Stomach (tissue), 9 donors: ENCODE measurements around the gene ANP32E. TPM values are rescaled to one million over a fixed set of nuclear protein-coding genes. Genes with fewer than 3 reads are reported as not detected.

Experiments
- DNase-seq, 2 donors: peaks; one replicate each; pipeline versions ENCODE4 v3.0.0 to v3.0.0-alpha.2; 2013 to 2019
- H3K27ac ChIP-seq, 5 donors: fragments of 200-600 bp in 4 of 5; sonication (generic) in 4 of 5; one replicate each; pipeline ENCODE4 v1.5.1; 2013 to 2019; ENCODE audit warnings: mild to moderate bottlenecking in 1 of 5, moderate library complexity in 1 of 5
- H3K27me3 ChIP-seq, 3 donors: fragments of 200-600 bp; sonication (generic); one replicate each; pipeline ENCODE4 v1.5.1; 2017 to 2019; ENCODE audit warnings: mixed run types in 1 of 3
- H3K36me3 ChIP-seq, 4 donors: fragments of 200-600 bp; sonication (generic); 1 replicate in 3 of 4; 2 replicates in 1 of 4; pipeline ENCODE4 v1.5.1; 2016 to 2019
- H3K4me1 ChIP-seq, 4 donors: fragments of 200-600 bp; sonication (generic); one replicate each; pipeline ENCODE4 v1.5.1; 2016 to 2019
- H3K4me3 ChIP-seq, 4 donors: fragments of 200-600 bp; sonication (generic) in 3 of 4; one replicate each; pipeline ENCODE4 v1.5.1; 2016 to 2019; ENCODE audit warnings: mild to moderate bottlenecking in 1 of 4
- H3K9me3 ChIP-seq, 4 donors: fragments of 200-600 bp; sonication (generic); one replicate each; pipeline ENCODE4 v1.5.1; 2016 to 2019
- EP300 ChIP-seq: sonication (generic); formaldehyde crosslinking; IDR thresholded peaks from one replicate; pipeline ENCODE4 v1.6.1; 2017; ENCODE audit warnings: antibody characterized with exemption
- POLR2A ChIP-seq, 4 donors: fragments of 450-650 bp; IDR thresholded peaks; one replicate each; pipeline ENCODE4 v1.6.1; 2016; ENCODE audit warnings: antibody characterized with exemption in 4 of 4, control low read depth in 2 of 4, mild to moderate bottlenecking in 1 of 4, moderate library complexity in 1 of 4
- POLR2AphosphoS5 ChIP-seq, 3 donors: sonication (generic); formaldehyde crosslinking; IDR thresholded peaks; one replicate each; pipeline ENCODE4 v1.6.1; 2016; ENCODE audit warnings: antibody characterized with exemption in 3 of 3
- WGBS, 5 donors: extraction: QIAGEN DNeasy Blood & Tissue Kit in 3 of 5; methylation state at CpG; one replicate each; pipeline versions ENCODE4 v1.1.5 to v1.1.7; 2013 to 2018; 5-methylcytosine and 5-hydroxymethylcytosine counted together
- intact Hi-C: fragments of 100-400 bp; cut with DNase I; formaldehyde crosslinking; loops from one replicate; pipeline ENCODE4 v1.15.1; 2023; ENCODE audit warnings: low total_unique reads
- polyA plus RNA-seq, 3 donors: library from polyadenylated mRNA; stranded (reverse); fragments of 200-250 nt; gene quantifications; one replicate each; pipeline ENCODE4 v1.2.3, GENCODE V29; 2013
- total RNA-seq, 5 donors: library from RNA; depleted of rRNA; stranded (reverse); fragments of >200 nt; gene quantifications; one replicate each; pipeline versions ENCODE4 v1.1.0 to v1.2.3, GENCODE V29; 2014 to 2016
- TF ChIP-seq, protein P1 (sequence below), 7 experiments: fragments of 450-650 bp in 4 of 7; fragments of 200-600 bp in 3 of 7; sonication (generic) in 3 of 7; IDR thresholded peaks; one replicate each; pipeline ENCODE4 v1.5.1; 2016 to 2019; ENCODE audit warnings: antibody characterized with exemption in 7 of 7, control low read depth in 2 of 7, mild to moderate bottlenecking in 1 of 7
- donor health status: healthy with polysubstance abuse.
- donor health status: Bipolar disorder and iron deficiency.
- donor health status: healthy.

Gene ANP32E
- total and polyA plus RNA-seq, 8 donors: 7.0 to 33.2 (median 15.8) TPM

DNA sequence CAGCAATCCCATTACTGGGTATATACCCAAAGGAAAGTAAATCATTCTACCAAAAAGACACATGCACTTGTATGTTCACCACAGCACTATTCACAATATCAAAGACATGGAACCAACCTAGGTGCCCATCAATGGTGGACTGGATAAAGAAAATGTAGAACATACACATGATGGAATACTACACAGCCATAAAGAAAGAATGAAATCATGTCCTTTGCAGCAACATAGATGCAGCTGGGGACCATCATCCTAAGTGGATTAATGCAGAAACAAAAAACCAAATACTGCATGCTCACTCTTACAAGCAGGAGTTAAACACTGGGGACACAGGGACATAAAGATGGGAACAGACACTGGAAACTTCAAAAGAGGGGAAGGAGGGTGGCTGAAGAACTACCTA is 8.7 kb downstream of the ANP32E start:
- Histone ChIP-seq H3K4me3 (no peak overlapping the region), H3K9me3 (no peaks in the 10 kb centered on the region), H3K36me3 (peaks cover 25 to 86% (median 84%) of the 10 kb centered on the region in 4 donors), H3K27ac (no peak overlapping the region), H3K4me1 (no peaks in the 10 kb centered on the region), H3K27me3 (no peaks in the 10 kb centered on the region)
- DNase-seq: no peak
- intact Hi-C loops: no loop called here
- TF ChIP-seq POLR2A (IDR thresholded peaks at IDR 0.05) (no peak), EP300 (no peak), POLR2AphosphoS5 (IDR thresholded peaks at IDR 0.05) (no peak)
- TF ChIP-seq, protein P1, sequence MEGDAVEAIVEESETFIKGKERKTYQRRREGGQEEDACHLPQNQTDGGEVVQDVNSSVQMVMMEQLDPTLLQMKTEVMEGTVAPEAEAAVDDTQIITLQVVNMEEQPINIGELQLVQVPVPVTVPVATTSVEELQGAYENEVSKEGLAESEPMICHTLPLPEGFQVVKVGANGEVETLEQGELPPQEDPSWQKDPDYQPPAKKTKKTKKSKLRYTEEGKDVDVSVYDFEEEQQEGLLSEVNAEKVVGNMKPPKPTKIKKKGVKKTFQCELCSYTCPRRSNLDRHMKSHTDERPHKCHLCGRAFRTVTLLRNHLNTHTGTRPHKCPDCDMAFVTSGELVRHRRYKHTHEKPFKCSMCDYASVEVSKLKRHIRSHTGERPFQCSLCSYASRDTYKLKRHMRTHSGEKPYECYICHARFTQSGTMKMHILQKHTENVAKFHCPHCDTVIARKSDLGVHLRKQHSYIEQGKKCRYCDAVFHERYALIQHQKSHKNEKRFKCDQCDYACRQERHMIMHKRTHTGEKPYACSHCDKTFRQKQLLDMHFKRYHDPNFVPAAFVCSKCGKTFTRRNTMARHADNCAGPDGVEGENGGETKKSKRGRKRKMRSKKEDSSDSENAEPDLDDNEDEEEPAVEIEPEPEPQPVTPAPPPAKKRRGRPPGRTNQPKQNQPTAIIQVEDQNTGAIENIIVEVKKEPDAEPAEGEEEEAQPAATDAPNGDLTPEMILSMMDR (IDR thresholded peaks at IDR 0.05): no peak

DNA sequence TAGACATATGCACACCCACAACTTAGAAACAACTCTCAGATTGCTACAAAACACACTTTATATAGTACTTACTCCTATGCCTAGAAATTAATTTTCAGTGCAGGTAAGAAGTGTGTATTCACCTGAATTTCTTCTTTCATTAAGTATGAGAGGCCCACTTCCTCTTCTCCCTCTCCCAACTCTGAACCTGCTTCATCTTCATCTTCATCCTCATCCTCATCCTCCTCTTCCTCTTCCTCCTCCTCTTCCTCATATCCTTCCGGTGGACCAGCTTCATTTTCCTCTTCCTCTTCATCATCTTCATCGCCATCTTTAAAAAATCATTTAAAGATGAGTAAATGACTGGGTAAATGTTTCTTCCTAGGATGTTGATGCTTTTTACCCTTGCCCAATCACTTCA is 9.4 kb downstream of the ANP32E start:
- Histone ChIP-seq H3K4me1 (no peaks in the 10 kb centered on the region), H3K36me3 (peaks cover 25 to 94% (median 89%) of the 10 kb centered on the region in 4 donors), H3K27me3 (no peaks in the 10 kb centered on the region), H3K4me3 (no peak overlapping the region), H3K9me3 (no peaks in the 10 kb centered on the region), H3K27ac (no peak overlapping the region)
- TF ChIP-seq EP300: no peak
- no peak for TF ChIP-seq POLR2AphosphoS5 (IDR thresholded peaks at IDR 0.05)
- no peak for TF ChIP-seq POLR2A (IDR thresholded peaks at IDR 0.05)
- TF ChIP-seq, protein P1 (IDR thresholded peaks at IDR 0.05): no peak
- intact Hi-C loops: no loop called here
- WGBS, 5 donors: 87 to 98% (median 90%) methylated on average over 2 of the region's 2 CpGs
- no peak for DNase-seq

DNA sequence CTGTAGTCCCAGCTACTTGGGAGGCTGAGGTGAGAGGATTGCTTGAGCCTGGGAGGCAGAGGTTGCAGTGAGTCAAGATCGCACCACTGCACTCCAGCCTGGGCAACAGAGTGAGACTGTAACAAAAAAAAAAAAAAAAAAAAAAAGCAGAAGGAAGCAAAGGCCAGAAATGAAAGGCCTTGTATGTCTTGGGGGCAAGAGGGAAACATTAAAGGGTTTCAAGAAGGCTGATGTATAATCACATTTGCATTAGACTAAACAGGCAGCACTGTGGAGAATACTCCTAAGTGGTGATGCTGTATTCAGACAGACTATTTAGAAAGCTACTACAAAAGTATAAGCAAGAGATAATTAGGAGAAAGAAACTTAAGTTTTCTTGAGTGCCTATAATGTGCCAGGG is 10.4 kb downstream of the ANP32E start:
- H3K36me3 ChIP-seq: peaks cover 25 to 89% (median 87%) of the 10 kb centered on the region in 4 donors
- intact Hi-C loops: no loop called here
- H3K4me1 ChIP-seq: no peaks in the 10 kb centered on the region
- no peaks in the 10 kb centered on the region for H3K27me3 ChIP-seq
- no peak overlapping the region for H3K27ac ChIP-seq
- H3K9me3 ChIP-seq: no peaks in the 10 kb centered on the region
- DNase-seq: no peak
- 95 to 100% (median 100%) methylated on average over 1 of the region's 1 CpG for WGBS, 5 donors
- no peak overlapping the region for H3K4me3 ChIP-seq
- TF ChIP-seq POLR2A (IDR thresholded peaks at IDR 0.05) (no peak), EP300 (no peak), POLR2AphosphoS5 (IDR thresholded peaks at IDR 0.05) (no peak)
- TF ChIP-seq, protein P1 (IDR thresholded peaks at IDR 0.05): no peak

DNA sequence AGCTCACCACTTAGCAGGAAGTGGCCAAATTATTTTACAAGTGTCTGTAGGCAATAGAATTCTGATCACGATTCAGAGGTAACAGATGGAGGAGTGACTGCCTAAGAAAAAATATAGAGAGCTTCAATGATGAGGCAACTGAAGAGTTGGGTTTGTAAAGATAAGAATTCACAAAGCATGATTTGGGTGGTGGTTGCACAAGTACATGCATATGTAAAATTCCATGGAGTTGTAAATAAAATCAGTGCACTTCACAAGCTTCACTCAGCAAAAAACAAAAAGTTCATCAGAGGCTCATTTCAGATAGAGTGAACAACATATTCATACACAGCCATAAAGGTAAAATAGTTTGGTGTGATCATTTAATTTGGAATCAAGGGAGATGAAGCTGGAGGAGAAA is 10.9 kb downstream of the ANP32E start:
- Histone ChIP-seq H3K27me3 (no peaks in the 10 kb centered on the region), H3K27ac (no peak overlapping the region), H3K9me3 (no peaks in the 10 kb centered on the region), H3K4me1 (no peaks in the 10 kb centered on the region), H3K36me3 (peaks cover 25 to 89% (median 88%) of the 10 kb centered on the region in 4 donors), H3K4me3 (no peak overlapping the region)
- WGBS, 5 donors: 87 to 96% (median 91%) methylated on average over 1 of the region's 1 CpG
- intact Hi-C loops: no loop called here
- no peak for DNase-seq
- no peak for TF ChIP-seq POLR2AphosphoS5 (IDR thresholded peaks at IDR 0.05)
- no peak for TF ChIP-seq EP300
- TF ChIP-seq, protein P1 (IDR thresholded peaks at IDR 0.05): no peak
- no peak for TF ChIP-seq POLR2A (IDR thresholded peaks at IDR 0.05)
